ENCODE results near the gene OCRL. TPM values are rescaled to one million over a fixed set of nuclear protein-coding genes. Genes with fewer than 3 reads are reported as not detected.

The OCRL gene
- total and polyA plus RNA-seq, 2 of the 4 experiments (the other 2 are of a cell fraction) = 19.4 to 20.6 TPM

GRCh38 chrX:129613596-129613995 lies 73.5 kb downstream of the OCRL start:
- H3K27me3 ChIP-seq (ENCODE audit: control insufficient read depth, insufficient read depth, low read length) = peaks cover 11% of the 10 kb centered on the region
- H2BK120ac ChIP-seq (ENCODE audit: low read depth, low read length) = no peak overlapping the region
- in situ Hi-C loops (cut with MboI; ENCODE audit: low sequenced_read_pairs) = loop anchor here (5.0 to 25.0 kb wide), 3 partner anchors 114 to 1299 kb away; partner anchors contain the start of gene ENOX2
- no peak overlapping the region for H3K4me2 ChIP-seq (ENCODE audit: low read depth, low read length)
- no peak overlapping the region for H2BK5ac ChIP-seq (ENCODE audit: low read depth, low read length, poor library complexity, severe bottlenecking)
- intact Hi-C loops (cut with micrococcal nuclease) = no loop called here
- no TSS peak for BruUV-seq (replicated peaks)
- H3K4ac ChIP-seq (ENCODE audit: low read depth, low read length) = no peak overlapping the region
- no peak overlapping the region for H3K14ac ChIP-seq (replicated peaks; ENCODE audit: low read depth, low read length)
- no peaks in the 10 kb centered on the region for H3K9me3 ChIP-seq (ENCODE audit: control insufficient read depth, insufficient read depth, low read length)
- no peaks in the 10 kb centered on the region for H3K4me1 ChIP-seq (ENCODE audit: control insufficient read depth, insufficient read depth, low read length)
- H3K79me1 ChIP-seq (ENCODE audit: low read depth in 1 of 2, low read length in 2 of 2) = no peaks in the 10 kb centered on the region
- no peak for ATAC-seq (ENCODE audit: low read depth)
- no peak overlapping the region for H3K4me3 ChIP-seq (ENCODE audit: insufficient read depth, low read depth, low read length)
- no peak overlapping the region for H2AK9ac ChIP-seq (replicated peaks; ENCODE audit: low read depth, low read length, poor library complexity)
- H4K8ac ChIP-seq (ENCODE audit: low read depth in 2 of 2, low read length in 2 of 2) = no peak overlapping the region
- no peak overlapping the region for H3K18ac ChIP-seq (ENCODE audit: low read depth, low read length)
- ChIA-PET POLR2A (ENCODE audit: unreplicated experiment) (no interaction called here), CTCF (no interaction called here)
- H3K9me1 ChIP-seq (ENCODE audit: insufficient read depth, low read length) = no peaks in the 10 kb centered on the region
- H3K56ac ChIP-seq (ENCODE audit: extremely low read depth, insufficient read depth, low read length) = no peak overlapping the region
- H3K9ac ChIP-seq (ENCODE audit: low read depth, low read length) = no peak overlapping the region
- H4K91ac ChIP-seq (ENCODE audit: insufficient read depth, low read depth, low read length) = no peak overlapping the region
- no peak for DNase-seq
- no peak overlapping the region for H3K27ac ChIP-seq (ENCODE audit: insufficient read depth, low read length)
- dilution Hi-C loops (cut with HindIII; ENCODE audit: low sequenced_read_pairs, unreplicated experiment) = no loop called here
- no peak for TF ChIP-seq CTCF (conservative IDR thresholded peaks at IDR 0.05; ENCODE audit: low read depth, low read length)
- no peak for TF ChIP-seq FOS (IDR thresholded peaks at IDR 0.05; ENCODE audit: low read depth, low read length)
- no peak for TF ChIP-seq CEBPB (IDR thresholded peaks at IDR 0.05; ENCODE audit: low read depth, low read length)
- TF ChIP-seq RAD21 (IDR thresholded peaks at IDR 0.05; ENCODE audit: low read length) = no peak
- no peak for TF ChIP-seq POLR2A (IDR thresholded peaks at IDR 0.05; ENCODE audit: low read depth, low read length)
- TF ChIP-seq MXI1 (IDR thresholded peaks at IDR 0.05; ENCODE audit: borderline replicate concordance, low read depth, low read length) = no peak
- no peak for TF ChIP-seq RCOR1 (IDR thresholded peaks at IDR 0.05; ENCODE audit: insufficient replicate concordance, low read length)
- TF ChIP-seq NFE2L2 (IDR thresholded peaks at IDR 0.05; ENCODE audit: low read depth, low read length) = no peak
- no peak for TF ChIP-seq RFX5 (IDR thresholded peaks at IDR 0.05; ENCODE audit: low read depth, low read length)
- TF ChIP-seq SMC3 (IDR thresholded peaks at IDR 0.05; ENCODE audit: low read depth, low read length) = no peak
- H3K23ac ChIP-seq (ENCODE audit: low read depth, low read length) = no peak overlapping the region
- no peak overlapping the region for H4K5ac ChIP-seq (ENCODE audit: low read depth, low read length)
- no peak overlapping the region for H2AK5ac ChIP-seq (ENCODE audit: low read depth, low read length)
- no peak overlapping the region for H2AFZ ChIP-seq (replicated peaks; ENCODE audit: low read length, poor library complexity)
- no peaks in the 10 kb centered on the region for H3K36me3 ChIP-seq (ENCODE audit: control insufficient read depth, insufficient read depth, low read length)
- H2BK20ac ChIP-seq (ENCODE audit: low read depth, low read length) = no peak overlapping the region
- no peaks in the 10 kb centered on the region for H4K20me1 ChIP-seq (ENCODE audit: insufficient read depth, low read length)
- H2BK15ac ChIP-seq (ENCODE audit: low read depth, low read length) = no peak overlapping the region

Data from IMR-90 (cell line).